SU-DHL-6 (cell line): Measurements from ENCODE around the gene PHACTR1.

Experiments used
- EZH2phosphoT487 ChIP-seq: fragments of 200-600 bp; sonication (generic), shearing (Covaris generic); conservative IDR thresholded peaks from 2 replicates; pipeline ENCODE4 v1.6.1; 2018; ENCODE audit warnings: mild to moderate bottlenecking, antibody characterized with exemption, low read length, moderate library complexity, mixed read lengths
- TF ChIP-seq, protein P1 (sequence below): fragments of 200-600 bp; sonication (generic); IDR thresholded peaks from one replicate; pipeline ENCODE4 v1.5.1; 2017; ENCODE audit warnings: antibody characterized with exemption, mild to moderate bottlenecking, low read length, moderate library complexity; ENCODE audit not compliant: insufficient read depth, poor library complexity, severe bottlenecking

- TF ChIP-seq, protein P1, sequence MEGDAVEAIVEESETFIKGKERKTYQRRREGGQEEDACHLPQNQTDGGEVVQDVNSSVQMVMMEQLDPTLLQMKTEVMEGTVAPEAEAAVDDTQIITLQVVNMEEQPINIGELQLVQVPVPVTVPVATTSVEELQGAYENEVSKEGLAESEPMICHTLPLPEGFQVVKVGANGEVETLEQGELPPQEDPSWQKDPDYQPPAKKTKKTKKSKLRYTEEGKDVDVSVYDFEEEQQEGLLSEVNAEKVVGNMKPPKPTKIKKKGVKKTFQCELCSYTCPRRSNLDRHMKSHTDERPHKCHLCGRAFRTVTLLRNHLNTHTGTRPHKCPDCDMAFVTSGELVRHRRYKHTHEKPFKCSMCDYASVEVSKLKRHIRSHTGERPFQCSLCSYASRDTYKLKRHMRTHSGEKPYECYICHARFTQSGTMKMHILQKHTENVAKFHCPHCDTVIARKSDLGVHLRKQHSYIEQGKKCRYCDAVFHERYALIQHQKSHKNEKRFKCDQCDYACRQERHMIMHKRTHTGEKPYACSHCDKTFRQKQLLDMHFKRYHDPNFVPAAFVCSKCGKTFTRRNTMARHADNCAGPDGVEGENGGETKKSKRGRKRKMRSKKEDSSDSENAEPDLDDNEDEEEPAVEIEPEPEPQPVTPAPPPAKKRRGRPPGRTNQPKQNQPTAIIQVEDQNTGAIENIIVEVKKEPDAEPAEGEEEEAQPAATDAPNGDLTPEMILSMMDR = no peak
- no peak for TF ChIP-seq EZH2phosphoT487
Observed at GRCh38 chr6:12990162-12990561, 273.6 kb downstream of the PHACTR1 start.
